H9 (cell line): ENCODE data around the gene PDE3A. TPM values are rescaled to one million over a fixed set of nuclear protein-coding genes. Genes with fewer than 3 reads are reported as not detected.

ENCODE experiments used
- DNase-seq: peaks from one replicate; pipeline ENCODE4 v3.0.0-alpha.2; 2017
- H2AFZ ChIP-seq: one replicate; pipeline ENCODE4 v1.6.1; 2013; ENCODE audit warnings: mild to moderate bottlenecking, low read length, control low read depth, moderate library complexity
- H2AK5ac ChIP-seq: 2 replicates; pipeline ENCODE4 v1.6.1; 2013; ENCODE audit warnings: low read length, control low read depth, mixed read lengths; ENCODE audit not compliant: insufficient read length
- H2BK120ac ChIP-seq: one replicate; pipeline ENCODE4 v1.6.1; 2013; ENCODE audit warnings: low read depth, mild to moderate bottlenecking, low read length, control low read depth, inconsistent platforms; ENCODE audit not compliant: poor library complexity, severe bottlenecking
- H2BK12ac ChIP-seq: 2 replicates; pipeline ENCODE4 v1.6.1; 2013; ENCODE audit warnings: low read length, control low read depth, mixed read lengths, low read depth; ENCODE audit not compliant: insufficient read length
- H2BK15ac ChIP-seq: 2 replicates; pipeline ENCODE4 v1.6.1; 2013; ENCODE audit warnings: low read depth, low read length, control low read depth
- H2BK20ac ChIP-seq: one replicate; pipeline ENCODE4 v1.6.1; 2013; ENCODE audit warnings: low read depth, mild to moderate bottlenecking, low read length, control low read depth, inconsistent platforms; ENCODE audit not compliant: poor library complexity, severe bottlenecking
- H2BK5ac ChIP-seq: 2 replicates; pipeline ENCODE4 v1.6.1; 2013; ENCODE audit warnings: low read length, control low read depth, mixed read lengths; ENCODE audit not compliant: insufficient read length
- H3K14ac ChIP-seq: 2 replicates; pipeline ENCODE4 v1.6.1; 2013; ENCODE audit warnings: low read length, control low read depth; ENCODE audit not compliant: insufficient read depth
- H3K18ac ChIP-seq: 2 replicates; pipeline ENCODE4 v1.6.1; 2013; ENCODE audit warnings: low read depth, mild to moderate bottlenecking, mixed read lengths, low read length, control low read depth; ENCODE audit not compliant: insufficient read length
- H3K23ac ChIP-seq: 2 replicates; pipeline ENCODE4 v1.6.1; 2013; ENCODE audit warnings: low read length, control low read depth, mixed read lengths, low read depth; ENCODE audit not compliant: insufficient read length
- H3K23me2 ChIP-seq: 2 replicates; pipeline ENCODE4 v1.6.1; 2013; ENCODE audit warnings: low read depth, mild to moderate bottlenecking, mixed read lengths, low read length, control low read depth; ENCODE audit not compliant: insufficient read length, poor library complexity, severe bottlenecking
- H3K27ac ChIP-seq: 2 replicates; pipeline ENCODE4 v1.5.1; 2013; ENCODE audit warnings: low read length, control low read depth, mixed read lengths, low read depth; ENCODE audit not compliant: insufficient read length
- H3K27me3 ChIP-seq: 2 replicates; pipeline ENCODE4 v1.6.1; 2013; ENCODE audit warnings: low read length, control low read depth, inconsistent platforms; ENCODE audit not compliant: insufficient read depth
- H3K4ac ChIP-seq: 2 replicates; pipeline ENCODE4 v1.6.1; 2013; ENCODE audit warnings: low read depth, mild to moderate bottlenecking, control low read depth, inconsistent platforms, low read length, moderate library complexity
- H3K4me1 ChIP-seq: 2 replicates; pipeline ENCODE4 v1.6.1; 2013; ENCODE audit warnings: low read length, control low read depth, inconsistent platforms; ENCODE audit not compliant: insufficient read depth
- H3K4me2 ChIP-seq: 2 replicates; pipeline ENCODE4 v1.6.1; 2013; ENCODE audit warnings: low read length, control low read depth, mixed read lengths; ENCODE audit not compliant: insufficient read length, insufficient read depth
- H3K56ac ChIP-seq: 2 replicates; pipeline ENCODE4 v1.6.1; 2013; ENCODE audit warnings: low read depth, mild to moderate bottlenecking, mixed read lengths, low read length, control low read depth; ENCODE audit not compliant: insufficient read length
- H3K79me1 ChIP-seq: 2 replicates; pipeline ENCODE4 v1.6.1; 2013; ENCODE audit warnings: low read depth, mild to moderate bottlenecking, moderate library complexity, low read length, control low read depth, inconsistent platforms; ENCODE audit not compliant: insufficient read depth, poor library complexity, severe bottlenecking
- H3K79me2 ChIP-seq: 2 replicates; pipeline ENCODE4 v1.6.1; 2013; ENCODE audit warnings: low read length, control low read depth, inconsistent platforms; ENCODE audit not compliant: insufficient read depth
- H3K9ac ChIP-seq: 2 replicates; pipeline ENCODE4 v1.6.1; 2013; ENCODE audit warnings: low read length, control low read depth, mixed read lengths; ENCODE audit not compliant: insufficient read length; ENCODE audit errors: extremely low read depth
- H3K9me3 ChIP-seq: one replicate; pipeline ENCODE4 v1.6.1; 2013; ENCODE audit warnings: low read depth, low read length, inconsistent platforms; ENCODE audit not compliant: control insufficient read depth
- H3T11ph ChIP-seq: one replicate; pipeline ENCODE4 v1.6.1; 2013; ENCODE audit warnings: mild to moderate bottlenecking, low read length, control low read depth, inconsistent platforms
- H4K20me1 ChIP-seq: one replicate; pipeline ENCODE4 v1.6.1; 2013; ENCODE audit not compliant: control insufficient read depth, insufficient read length, insufficient read depth
- H4K5ac ChIP-seq: 2 replicates; pipeline ENCODE4 v1.6.1; 2013; ENCODE audit warnings: low read depth, mild to moderate bottlenecking, mixed read lengths, low read length, control low read depth; ENCODE audit not compliant: insufficient read length
- H4K8ac ChIP-seq: replicated peaks from 2 replicates; pipeline ENCODE4 v1.6.1; 2013; ENCODE audit warnings: low read length, control low read depth, mixed read lengths, low read depth; ENCODE audit not compliant: insufficient read length
- H4K91ac ChIP-seq: 2 replicates; pipeline ENCODE4 v1.6.1; 2013; ENCODE audit warnings: low read depth, mild to moderate bottlenecking, moderate library complexity, mixed read lengths, low read length, control low read depth; ENCODE audit not compliant: insufficient read length
- H3K27ac Mint-ChIP-seq, 3 experiments: 2 replicates in 2 of 3; 3 replicates in 1 of 3; pipeline ENCODE4 v1.8.0; 2020 to 2021; ENCODE audit warnings: mixed read lengths in 3 of 3, mild to moderate bottlenecking in 1 of 3, moderate library complexity in 1 of 3
- H3K27me3 Mint-ChIP-seq: 2 replicates; pipeline ENCODE4 v1.8.0; 2021; ENCODE audit warnings: low read depth, mild to moderate bottlenecking, moderate library complexity, mixed read lengths
- H3K36me3 Mint-ChIP-seq, 3 experiments: 2 replicates in 2 of 3; 3 replicates in 1 of 3; pipeline ENCODE4 v1.8.0; 2020 to 2021; ENCODE audit warnings: low read depth in 3 of 3, mixed read lengths in 3 of 3; ENCODE audit not compliant: insufficient read depth in 1 of 3
- H3K4me1 Mint-ChIP-seq, 2 experiments: 2 replicates each; pipeline ENCODE4 v1.8.0; 2020; ENCODE audit warnings: mixed read lengths in 2 of 2
- H3K4me3 Mint-ChIP-seq, 2 experiments: 2 replicates in 1 of 2; 3 replicates in 1 of 2; pipeline ENCODE4 v1.8.0; 2020 to 2021; ENCODE audit warnings: mild to moderate bottlenecking in 2 of 2, mixed read lengths in 2 of 2, moderate library complexity in 1 of 2
- H3K9me3 Mint-ChIP-seq, 2 experiments: 2 replicates in 1 of 2; 3 replicates in 1 of 2; pipeline ENCODE4 v1.8.0; 2020; ENCODE audit warnings: mild to moderate bottlenecking in 2 of 2, mixed read lengths in 2 of 2, moderate library complexity in 1 of 2
- WGBS: extraction: QIAGEN DNeasy Blood & Tissue Kit; methylation state at CpG from one replicate; pipeline ENCODE4 v1.1.7; 2013; ENCODE audit warnings: missing lambda C conversion rate, low lambda C conversion rate, mixed read lengths; ENCODE audit not compliant: insufficient read length; ENCODE audit errors: extremely low coverage; 5-methylcytosine and 5-hydroxymethylcytosine counted together
- total RNA-seq: library from RNA; stranded (reverse); gene quantifications from 2 replicates; pipeline ENCODE4 v1.2.1, GENCODE V29; 2021
- TF ChIP-seq, protein P1 (sequence below): fragments of 200-600 bp; sonication (generic); conservative IDR thresholded peaks from 3 replicates; pipeline ENCODE4 v1.8.0; 2021; ENCODE audit warnings: antibody characterized with exemption, mild to moderate bottlenecking

Gene PDE3A
- total RNA-seq, 1 experiment from 2014 or later = 3.0 TPM

- no peak overlapping the region for H3T11ph ChIP-seq
- no peak overlapping the region for H3K27ac ChIP-seq
- no peak overlapping the region for H3K23ac ChIP-seq
- no peaks in the 10 kb centered on the region for H3K79me2 ChIP-seq
- H2BK12ac ChIP-seq = no peak overlapping the region
- no peaks in the 10 kb centered on the region for H3K23me2 ChIP-seq
- H3K4ac ChIP-seq = no peak overlapping the region
- H4K5ac ChIP-seq = no peak overlapping the region
- H3K79me1 ChIP-seq = no peaks in the 10 kb centered on the region
- Mint-ChIP-seq H3K4me1 (no peaks in the 10 kb centered on the region), H3K36me3 (peaks cover 2 to 3% (median 2%) of the 10 kb centered on the region in 3 experiments; a peak in 4 of 7 replicates), H3K27me3 (no peaks in the 10 kb centered on the region), H3K27ac (no peak overlapping the region), H3K9me3 (peaks cover 2% of the 10 kb centered on the region in 2 experiments; a peak in 3 of 5 replicates), H3K4me3 (no peak overlapping the region)
- H2BK20ac ChIP-seq = no peak overlapping the region
- no peak overlapping the region for H3K56ac ChIP-seq
- H2BK120ac ChIP-seq = no peak overlapping the region
- H2AFZ ChIP-seq = no peak overlapping the region
- no peaks in the 10 kb centered on the region for H3K4me1 ChIP-seq
- DNase-seq = no peak
- H3K18ac ChIP-seq = no peak overlapping the region
- H3K9ac ChIP-seq = no peak overlapping the region
- H4K20me1 ChIP-seq = no peaks in the 10 kb centered on the region
- TF ChIP-seq, protein P1, sequence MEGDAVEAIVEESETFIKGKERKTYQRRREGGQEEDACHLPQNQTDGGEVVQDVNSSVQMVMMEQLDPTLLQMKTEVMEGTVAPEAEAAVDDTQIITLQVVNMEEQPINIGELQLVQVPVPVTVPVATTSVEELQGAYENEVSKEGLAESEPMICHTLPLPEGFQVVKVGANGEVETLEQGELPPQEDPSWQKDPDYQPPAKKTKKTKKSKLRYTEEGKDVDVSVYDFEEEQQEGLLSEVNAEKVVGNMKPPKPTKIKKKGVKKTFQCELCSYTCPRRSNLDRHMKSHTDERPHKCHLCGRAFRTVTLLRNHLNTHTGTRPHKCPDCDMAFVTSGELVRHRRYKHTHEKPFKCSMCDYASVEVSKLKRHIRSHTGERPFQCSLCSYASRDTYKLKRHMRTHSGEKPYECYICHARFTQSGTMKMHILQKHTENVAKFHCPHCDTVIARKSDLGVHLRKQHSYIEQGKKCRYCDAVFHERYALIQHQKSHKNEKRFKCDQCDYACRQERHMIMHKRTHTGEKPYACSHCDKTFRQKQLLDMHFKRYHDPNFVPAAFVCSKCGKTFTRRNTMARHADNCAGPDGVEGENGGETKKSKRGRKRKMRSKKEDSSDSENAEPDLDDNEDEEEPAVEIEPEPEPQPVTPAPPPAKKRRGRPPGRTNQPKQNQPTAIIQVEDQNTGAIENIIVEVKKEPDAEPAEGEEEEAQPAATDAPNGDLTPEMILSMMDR = no peak
- no peak overlapping the region for H4K91ac ChIP-seq
- no peak overlapping the region for H2BK5ac ChIP-seq
- WGBS = no CpG with 5 or more reads among the region's 1 CpG
- no peak overlapping the region for H2BK15ac ChIP-seq
- H4K8ac ChIP-seq = no peak overlapping the region
- no peak overlapping the region for H3K14ac ChIP-seq
- H2AK5ac ChIP-seq = no peak overlapping the region
- no peaks in the 10 kb centered on the region for H3K9me3 ChIP-seq
- H3K27me3 ChIP-seq = no peaks in the 10 kb centered on the region
- no peak overlapping the region for H3K4me2 ChIP-seq
These were observed 188.8 kb downstream of the PDE3A start for GRCh38 chr12:20557096-20557495.
